Heart right ventricle (tissue), 16 donors: ENCODE data around the gene FANCG. TPM values are rescaled to one million over a fixed set of nuclear protein-coding genes. Genes with fewer than 3 reads are reported as not detected.

ENCODE experiments used
- ATAC-seq, 8 donors: fragments of 200-7000 bp; cut with Tn5 transposase; one replicate each; pipeline ENCODE4 v1.9.1; 2020; ENCODE audit warnings: mild to moderate bottlenecking in 8 of 8, moderate library complexity in 8 of 8, moderate number of reproducible peaks in 1 of 8
- DNase-seq, 2 donors: peaks; one replicate each; pipeline ENCODE4 v3.0.0-alpha.2; 2020
- H3K27ac ChIP-seq, 10 donors: fragments of 200-600 bp; sonication (generic) in 2 of 10; one replicate each; pipeline versions ENCODE4 v1.5.0 to v1.8.0; 2020 to 2022; ENCODE audit warnings: mild to moderate bottlenecking in 3 of 10
- H3K27me3 ChIP-seq, 7 donors: fragments of 200-600 bp; one replicate each; pipeline ENCODE4 v1.8.0; 2021 to 2022; ENCODE audit warnings: mild to moderate bottlenecking in 2 of 7
- H3K36me3 ChIP-seq, 9 donors: fragments of 200-600 bp; sonication (generic) in 1 of 9; one replicate each; pipeline versions ENCODE4 v1.5.0 to v1.8.0; 2020 to 2022; ENCODE audit warnings: mild to moderate bottlenecking in 2 of 9
- H3K4me1 ChIP-seq, 9 donors: fragments of 200-600 bp; sonication (generic) in 1 of 9; one replicate each; pipeline versions ENCODE4 v1.5.0 to v1.8.0; 2020 to 2022; ENCODE audit warnings: mild to moderate bottlenecking in 4 of 9
- H3K4me3 ChIP-seq, 10 donors: fragments of 200-600 bp; sonication (generic) in 2 of 10; one replicate each; pipeline versions ENCODE4 v1.5.0 to v1.8.0; 2020 to 2022; ENCODE audit warnings: mild to moderate bottlenecking in 7 of 10, moderate library complexity in 2 of 10
- H3K9me3 ChIP-seq, 11 donors: fragments of 200-600 bp in 10 of 11; sonication (generic) in 2 of 11; one replicate each; pipeline versions ENCODE4 v1.5.0 to v1.8.0; 2013 to 2022; ENCODE audit warnings: mild to moderate bottlenecking in 2 of 11, control low read depth in 1 of 11, moderate library complexity in 1 of 11
- WGBS, 2 donors: extraction: QIAGEN DNeasy Blood & Tissue Kit; methylation state at CpG; one replicate each; pipeline ENCODE4 v1.1.7; 2013; ENCODE audit warnings: inconsistent platforms in 1 of 2; 5-methylcytosine and 5-hydroxymethylcytosine counted together
- intact Hi-C, 10 donors: fragments of 100-400 bp; cut with DNase I; formaldehyde crosslinking; loops; one replicate each; pipeline versions ENCODE4 v1.11.1 to v1.14.2; 2022
- polyA plus RNA-seq, 2 donors: library from polyadenylated mRNA; stranded (reverse); fragments of 200-250 nt; gene quantifications; one replicate each; pipeline ENCODE4 v1.2.3, GENCODE V29; 2013
- total RNA-seq, 10 donors: library from RNA; stranded (reverse); fragmentation: NEBNext Ultra II Directional in 3 of 10; extraction: Animal tissue kit (Norgen Biotek cat#: 25700) in 3 of 10; gene quantifications; one replicate each; pipeline versions ENCODE4 v1.2.1 to v1.2.4, GENCODE V29; 2021 to 2023
- TF ChIP-seq, protein P1 (sequence below), 9 donors: fragments of 200-600 bp; sonication (generic) in 2 of 9; IDR thresholded peaks; one replicate each; pipeline versions ENCODE4 v1.5.0 to v1.8.0; 2021 to 2022; ENCODE audit warnings: antibody characterized with exemption in 9 of 9, mild to moderate bottlenecking in 5 of 9, moderate library complexity in 1 of 9
- donor health status: Arrhythmogenic right ventricular cardiomyopathy.
- donor health status: ischemic (EF 13 %, LVEDD 7.1; RV severe dilation, severe dysfunction).
- donor health status: healthy with polysubstance abuse.
- donor health status: DM: no; HTN: yes; CAD: no.
- donor health status: DM: no; HTN: no; CAD: no.
- donor health status: ischemic (EF 25% LVEDD 6.9; RV normal size, moderate dysfunction).
- donor health status: ischemic (EF 25% LVEDD 5.7; RV mildly dilated, moderate dysfunction).
- donor health status: healthy.
- donor health status: DM: yes; HTN: yes; CAD: no.
- donor health status: Ischemic cardiomyopathy.
- donor health status: ischemic (EF 35%, LVEDD 5.7; RV mildly dilated, moderate dysfunction).
- donor health status: nonischemic (EF 11% LVEDD 7.7; RV severe dilation, severe dysfunction).
- donor health status: DM: yes; HTN: yes; CAD: no.
- donor health status: PGD.
- donor health status: ischemic (EF 29% LVEDD 5.4; RV normal size, mild dysfunction).
- donor health status: nonischemic (EF 23%, LVEDD 6.1; RV moderate dilation, normal function).

Gene FANCG
- total and polyA plus RNA-seq, 12 donors = 2.6 to 9.8 (median 4.5) TPM

DNA sequence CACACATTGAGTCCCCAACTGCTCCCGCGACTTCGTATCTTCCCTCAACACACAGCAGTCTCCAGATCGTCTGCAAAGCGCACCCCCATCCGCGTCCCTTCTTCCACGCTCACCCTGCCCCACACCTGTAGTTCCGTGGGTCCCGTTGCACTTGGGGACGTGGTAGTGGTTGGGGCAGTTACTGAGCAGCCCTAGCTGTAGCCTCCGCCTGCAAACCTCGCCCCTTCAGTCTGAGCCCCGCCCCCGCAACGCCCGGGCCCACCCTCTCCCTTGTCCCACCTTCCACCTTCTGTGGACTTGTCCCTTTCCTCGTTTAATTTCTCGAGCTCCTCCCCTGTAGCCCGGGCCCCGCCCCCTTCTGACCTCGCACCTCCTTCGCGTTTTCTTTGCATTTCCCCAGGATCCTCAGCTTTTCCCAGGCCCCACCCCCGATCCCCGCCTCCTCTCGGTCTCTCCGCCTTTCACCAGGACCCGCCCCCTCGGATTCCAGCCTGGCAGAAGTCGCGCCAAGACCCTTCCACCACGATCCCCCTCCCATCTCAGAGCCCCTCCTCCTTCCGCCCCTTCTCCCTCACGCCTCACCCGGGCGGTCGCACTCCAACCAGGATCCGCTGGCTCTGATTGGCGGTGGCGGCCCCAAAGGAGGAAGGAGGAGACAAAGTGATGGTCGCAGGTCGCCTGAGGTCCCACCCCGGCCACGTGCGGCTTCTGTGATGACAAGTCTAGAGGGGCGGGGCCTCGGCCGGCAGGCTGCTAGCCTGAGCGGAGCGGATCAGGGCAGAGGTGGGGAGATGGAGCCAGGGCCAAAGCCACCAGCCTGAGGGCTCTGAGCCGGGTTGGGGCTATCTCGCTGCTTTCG is 36.2 kb upstream of the FANCG start, which contains the start of gene ATOSB:
Gene ATOSB (minus strand): TSS at position 183 of the 859 bp plus-strand sequence. CDS start 7,588 bp downstream, outside the sequence.
- Histone ChIP-seq H3K4me1 (peaks cover 10 to 55% (median 46%) of the 10 kb centered on the region in 9 donors), H3K4me3 (peak within 1 kb of the TSS; percentile 45 to 78 (median 66)), H3K36me3 (no peaks in the 10 kb centered on the region), H3K9me3 (no peaks in the 10 kb centered on the region), H3K27me3 (no peaks in the 10 kb centered on the region), H3K27ac (peak within 1 kb of the TSS; percentile 79 to 98 (median 94))
- intact Hi-C loops = loop anchor here (1.0 to 10.0 kb wide), 16 partner anchors 45 to 441 kb away; partner anchors contain the start of gene UNC13B (in 4 of the 10)
- TF ChIP-seq, protein P1, sequence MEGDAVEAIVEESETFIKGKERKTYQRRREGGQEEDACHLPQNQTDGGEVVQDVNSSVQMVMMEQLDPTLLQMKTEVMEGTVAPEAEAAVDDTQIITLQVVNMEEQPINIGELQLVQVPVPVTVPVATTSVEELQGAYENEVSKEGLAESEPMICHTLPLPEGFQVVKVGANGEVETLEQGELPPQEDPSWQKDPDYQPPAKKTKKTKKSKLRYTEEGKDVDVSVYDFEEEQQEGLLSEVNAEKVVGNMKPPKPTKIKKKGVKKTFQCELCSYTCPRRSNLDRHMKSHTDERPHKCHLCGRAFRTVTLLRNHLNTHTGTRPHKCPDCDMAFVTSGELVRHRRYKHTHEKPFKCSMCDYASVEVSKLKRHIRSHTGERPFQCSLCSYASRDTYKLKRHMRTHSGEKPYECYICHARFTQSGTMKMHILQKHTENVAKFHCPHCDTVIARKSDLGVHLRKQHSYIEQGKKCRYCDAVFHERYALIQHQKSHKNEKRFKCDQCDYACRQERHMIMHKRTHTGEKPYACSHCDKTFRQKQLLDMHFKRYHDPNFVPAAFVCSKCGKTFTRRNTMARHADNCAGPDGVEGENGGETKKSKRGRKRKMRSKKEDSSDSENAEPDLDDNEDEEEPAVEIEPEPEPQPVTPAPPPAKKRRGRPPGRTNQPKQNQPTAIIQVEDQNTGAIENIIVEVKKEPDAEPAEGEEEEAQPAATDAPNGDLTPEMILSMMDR (IDR thresholded peaks at IDR 0.05) = no peak
- WGBS, 2 donors = 1% methylated on average over 54 of the region's 54 CpGs
- ATAC-seq (peak; percentile 62 to 84 (median 72)), DNase-seq (peak; percentile 96)

DNA sequence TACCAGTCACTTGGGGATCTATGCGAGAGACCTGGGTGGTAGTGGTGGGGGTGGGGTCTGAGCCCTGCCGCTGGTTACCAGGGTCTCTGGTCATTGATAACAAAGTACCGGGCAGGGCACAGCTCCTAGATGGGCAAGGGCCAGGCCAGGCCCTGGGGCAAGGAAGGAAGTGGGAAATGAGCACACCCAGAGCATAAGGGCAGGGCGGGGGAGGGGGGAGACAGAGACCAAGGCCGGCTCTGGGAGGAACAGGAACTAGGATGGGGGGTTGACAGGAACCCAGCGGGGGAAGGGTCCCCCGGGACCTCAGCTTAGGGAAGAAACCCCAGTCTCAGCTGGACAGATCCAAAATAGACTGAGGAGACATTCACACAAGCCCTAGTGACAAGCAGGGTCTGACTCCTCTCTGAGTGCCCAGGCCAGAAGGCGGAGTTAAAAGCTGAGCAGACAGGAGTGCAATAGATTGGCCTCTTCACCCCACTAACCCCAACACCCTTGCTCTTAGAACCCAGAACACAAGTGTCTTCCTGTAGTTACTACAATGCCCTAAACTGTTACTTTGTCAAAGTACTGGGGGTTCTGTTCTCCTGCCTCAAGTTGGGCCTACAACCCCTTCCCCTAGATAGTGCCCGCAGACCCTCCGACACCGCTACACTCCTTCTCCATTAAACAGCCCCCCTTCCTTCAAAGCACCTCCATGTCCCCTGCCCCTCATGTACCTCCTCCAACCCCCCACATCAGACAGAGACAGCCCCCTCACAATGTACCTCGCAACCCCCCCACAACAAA is 35.3 kb upstream of the FANCG start:
- Histone ChIP-seq H3K27ac (peak overlapping the region; percentile 79 to 98 (median 94)), H3K9me3 (no peaks in the 10 kb centered on the region), H3K4me1 (peaks cover 17 to 64% (median 54%) of the 10 kb centered on the region in 9 donors), H3K36me3 (no peaks in the 10 kb centered on the region), H3K4me3 (peak overlapping the region; percentile 45 to 78 (median 66)), H3K27me3 (no peaks in the 10 kb centered on the region)
- TF ChIP-seq, protein P1 (IDR thresholded peaks at IDR 0.05) = no peak
- 21 to 23% methylated on average over 12 of the region's 12 CpGs for WGBS, 2 donors
- ATAC-seq (peak in 5 of 8 donors; percentile 3 to 22 (median 16)), DNase-seq (peak; percentile 66 to 78)
- intact Hi-C loops = loop anchor here in 8 of 10 donors (5.0 to 10.0 kb wide), 12 partner anchors 43 to 442 kb away; partner anchors contain the start of genes UNC13B (in 4 of the 8) and VCP (in 1 of the 8)

DNA sequence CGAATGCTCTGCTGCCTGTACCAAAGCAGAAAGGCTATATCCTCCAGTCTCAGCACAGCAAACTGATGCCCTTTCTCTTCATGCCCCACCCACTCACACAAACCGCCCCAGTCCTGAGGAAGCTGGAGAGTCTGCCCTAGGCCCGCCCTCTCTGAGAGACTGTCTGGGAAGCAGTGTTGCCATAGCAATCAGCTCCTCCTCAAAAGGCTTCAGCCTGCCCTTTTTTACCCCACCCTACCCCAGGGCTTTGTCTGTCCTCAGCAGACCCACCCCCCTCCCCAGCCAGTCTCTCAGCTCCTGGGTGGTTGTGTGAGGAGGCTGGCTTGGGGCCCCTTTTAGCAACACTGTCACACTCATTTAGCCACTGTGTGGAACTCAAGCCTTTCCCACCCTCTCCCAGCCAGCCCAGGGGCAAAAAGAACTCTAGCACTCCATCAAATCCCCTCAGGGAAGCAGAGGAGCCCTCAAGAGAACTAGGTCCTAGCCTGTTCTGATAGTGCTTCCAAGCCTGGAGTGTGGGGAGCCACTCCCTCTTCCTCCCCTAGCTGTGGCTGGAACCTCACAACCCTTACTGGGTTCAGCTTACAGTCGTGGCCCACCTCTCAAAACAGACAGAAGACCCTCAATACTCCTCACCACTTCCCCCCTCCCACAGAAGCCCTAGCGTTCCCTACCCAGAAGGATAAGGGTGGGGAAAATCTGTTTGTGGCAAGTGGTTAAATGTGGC is 34.5 kb upstream of the FANCG start:
- WGBS, 2 donors = 11 to 16% methylated on average over 5 of the region's 5 CpGs
- Histone ChIP-seq H3K36me3 (no peaks in the 10 kb centered on the region), H3K4me3 (peak overlapping the region in 9 of 10 donors; percentile 45 to 78 (median 67)), H3K27me3 (no peaks in the 10 kb centered on the region), H3K27ac (peak overlapping the region; percentile 79 to 98 (median 94)), H3K9me3 (no peaks in the 10 kb centered on the region), H3K4me1 (peaks cover 17 to 71% (median 55%) of the 10 kb centered on the region in 9 donors)
- peak; percentile 2 to 47 (median 21) for ATAC-seq
- peak; percentile 75 to 89 for DNase-seq
- intact Hi-C loops = loop anchor here in 6 of 10 donors (5.0 to 10.0 kb wide), 7 partner anchors 42 to 441 kb away; partner anchors contain the start of gene VCP (in 1 of the 6)
- TF ChIP-seq, protein P1 (IDR thresholded peaks at IDR 0.05) = no peak
